GM19351 (cell line): Measurements from ENCODE around the gene POFUT2.
"Not testable (repeated sequence)": the region's sequence is repeated elsewhere in the genome, so short reads cannot be mapped to it uniquely, and the experiment has no call there.

Experiments used
- ATAC-seq: cut with Tn5 transposase; IDR thresholded peaks from one replicate; pipeline ENCODE4 v1.9.1; 2021; ENCODE audit warnings: mild to moderate bottlenecking, moderate library complexity; ENCODE audit not compliant: unreplicated experiment

The POFUT2 gene

GRCh38 chr21:45313015-45313414, 25.3 kb upstream of the POFUT2 start:
- no peak for ATAC-seq

GRCh38 chr21:45312296-45312695, 24.6 kb upstream of the POFUT2 start:
- no peak for ATAC-seq

GRCh38 chr21:45310459-45310858, 22.8 kb upstream of the POFUT2 start:
- no peak for ATAC-seq

- ATAC-seq, result no peak
Observed at GRCh38 chr21:45309987-45310381, 22.3 kb upstream of the POFUT2 start.

GRCh38 chr21:45309069-45309986, 21.6 kb upstream of the POFUT2 start:
- ATAC-seq, result no peak

GRCh38 chr21:45308194-45309068, 20.7 kb upstream of the POFUT2 start:
- ATAC-seq, result no peak

GRCh38 chr21:45307597-45308158, 20.0 kb upstream of the POFUT2 start:
- not testable (repeated sequence) for ATAC-seq

GRCh38 chr21:45306832-45307571, 19.3 kb upstream of the POFUT2 start:
- no peak for ATAC-seq

- no peak for ATAC-seq
Observed at GRCh38 chr21:45306453-45306831, 18.7 kb upstream of the POFUT2 start.

- ATAC-seq, result no peak
Observed at GRCh38 chr21:45305836-45306235, 18.1 kb upstream of the POFUT2 start.

GRCh38 chr21:45304945-45305344, 17.2 kb upstream of the POFUT2 start:
- ATAC-seq, result no peak

GRCh38 chr21:45304476-45304830, 16.8 kb upstream of the POFUT2 start:
- no peak for ATAC-seq

GRCh38 chr21:45303751-45304475, 16.2 kb upstream of the POFUT2 start:
- no peak for ATAC-seq

GRCh38 chr21:45303091-45303615, 15.5 kb upstream of the POFUT2 start:
- no peak for ATAC-seq

GRCh38 chr21:45302082-45303061, 14.7 kb upstream of the POFUT2 start:
- ATAC-seq, result no peak

- ATAC-seq, result no peak
Observed at GRCh38 chr21:45301521-45302081, 13.9 kb upstream of the POFUT2 start.

GRCh38 chr21:45300786-45301520, 13.3 kb upstream of the POFUT2 start:
- no peak for ATAC-seq
